Raji (cell line): ENCODE results near the gene MAGEA1.

Experiments used
- POLR2A ChIP-seq: IDR thresholded peaks from 2 replicates; pipeline ENCODE4 v1.6.1; 2011; ENCODE audit warnings: low read depth, low read length, control low read depth; ENCODE audit not compliant: insufficient read depth

The MAGEA1 gene, protein sequence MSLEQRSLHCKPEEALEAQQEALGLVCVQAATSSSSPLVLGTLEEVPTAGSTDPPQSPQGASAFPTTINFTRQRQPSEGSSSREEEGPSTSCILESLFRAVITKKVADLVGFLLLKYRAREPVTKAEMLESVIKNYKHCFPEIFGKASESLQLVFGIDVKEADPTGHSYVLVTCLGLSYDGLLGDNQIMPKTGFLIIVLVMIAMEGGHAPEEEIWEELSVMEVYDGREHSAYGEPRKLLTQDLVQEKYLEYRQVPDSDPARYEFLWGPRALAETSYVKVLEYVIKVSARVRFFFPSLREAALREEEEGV

DNA sequence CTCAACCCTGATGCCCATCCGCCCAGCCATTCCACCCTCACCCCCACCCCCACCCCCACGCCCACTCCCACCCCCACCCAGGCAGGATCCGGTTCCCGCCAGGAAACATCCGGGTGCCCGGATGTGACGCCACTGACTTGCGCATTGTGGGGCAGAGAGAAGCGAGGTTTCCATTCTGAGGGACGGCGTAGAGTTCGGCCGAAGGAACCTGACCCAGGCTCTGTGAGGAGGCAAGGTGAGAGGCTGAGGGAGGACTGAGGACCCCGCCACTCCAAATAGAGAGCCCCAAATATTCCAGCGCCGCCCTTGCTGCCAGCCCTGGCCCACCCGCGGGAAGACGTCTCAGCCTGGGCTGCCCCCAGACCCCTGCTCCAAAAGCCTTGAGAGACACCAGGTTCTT, at the start of gene MAGEA1:
Gene MAGEA1, plus strand, starts transcription at position 154 of the 400 bp plus-strand sequence. CDS start 3,106 bp downstream, outside the sequence.
- no peak for TF ChIP-seq POLR2A

DNA sequence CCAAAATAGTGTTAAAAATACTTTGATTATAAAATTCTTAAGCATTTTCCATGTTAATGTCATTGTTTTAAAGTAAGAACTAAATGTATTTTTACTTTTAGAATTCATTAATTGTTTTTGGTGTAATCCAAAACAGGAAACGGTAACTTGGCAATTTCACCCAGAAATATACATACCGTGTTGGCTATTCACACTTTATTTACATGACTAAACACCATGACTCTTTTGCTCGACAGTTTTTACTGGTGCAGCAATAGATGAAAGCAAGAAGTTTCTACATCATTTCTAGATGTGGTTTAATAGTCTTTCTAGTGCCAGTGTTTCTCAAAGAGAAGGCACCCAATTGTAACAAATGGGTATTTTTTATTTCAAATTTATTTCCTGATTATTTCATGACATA, 25.6 kb upstream of the MAGEA1 start:
- no peak for TF ChIP-seq POLR2A

DNA sequence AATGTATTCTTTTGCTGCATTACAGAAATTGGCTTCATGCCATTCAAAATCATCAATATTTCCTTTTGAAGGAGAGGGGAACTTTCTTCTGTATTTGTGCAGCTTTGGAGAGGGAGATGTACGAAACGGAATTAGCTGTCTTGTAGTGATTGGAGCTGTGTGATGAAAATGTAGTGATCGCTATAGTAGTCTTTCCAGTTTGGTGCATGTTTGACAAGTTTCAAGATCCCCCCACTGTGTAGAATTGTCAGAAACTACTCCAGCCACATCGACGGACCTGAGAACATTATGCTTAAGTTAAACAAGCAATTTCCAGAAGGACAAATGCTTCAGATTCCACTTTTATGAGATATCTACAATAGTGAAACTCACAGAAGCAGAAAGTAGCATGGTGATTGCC, 21.6 kb upstream of the MAGEA1 start:
- no peak for TF ChIP-seq POLR2A

DNA sequence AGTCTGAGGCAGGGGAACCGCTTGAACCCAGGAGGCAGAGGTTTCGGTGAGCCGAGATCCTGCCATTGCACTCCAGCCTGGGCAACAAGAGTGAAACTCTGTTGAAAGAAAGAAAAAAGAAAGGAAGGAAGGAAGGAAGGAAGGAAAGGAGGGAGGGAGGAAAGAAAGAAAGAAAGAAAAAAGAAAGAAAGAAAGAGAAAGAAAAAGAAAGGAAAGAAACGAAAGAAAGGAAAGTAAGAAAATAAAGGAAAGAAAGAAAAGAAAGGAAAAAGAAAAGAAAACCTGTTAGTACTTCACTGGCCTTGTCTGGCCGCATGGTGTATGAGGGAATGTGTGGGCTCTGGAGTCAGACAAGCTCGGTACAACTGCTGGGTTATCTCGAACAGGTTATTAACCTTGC, 20.8 kb upstream of the MAGEA1 start:
- TF ChIP-seq POLR2A, result no peak

DNA sequence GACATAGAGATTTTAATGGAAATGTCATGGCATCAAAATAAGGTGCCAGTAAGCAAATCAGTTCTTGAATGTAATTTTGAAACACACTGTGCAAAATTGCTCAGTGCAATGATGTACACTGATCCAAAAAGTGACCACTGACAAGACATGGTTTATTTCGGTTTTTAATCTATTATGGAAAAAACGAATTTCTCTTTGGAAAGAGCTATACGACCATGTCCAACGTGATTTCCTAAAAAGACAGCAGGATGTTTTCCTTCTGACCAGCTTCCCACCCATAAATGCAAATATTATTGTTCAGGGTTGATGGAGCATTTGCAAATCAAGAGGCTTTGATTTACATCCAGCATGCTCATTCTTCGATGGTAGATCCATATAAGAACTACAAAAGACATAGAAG, 17.1 kb upstream of the MAGEA1 start:
- TF ChIP-seq POLR2A, result no peak

DNA sequence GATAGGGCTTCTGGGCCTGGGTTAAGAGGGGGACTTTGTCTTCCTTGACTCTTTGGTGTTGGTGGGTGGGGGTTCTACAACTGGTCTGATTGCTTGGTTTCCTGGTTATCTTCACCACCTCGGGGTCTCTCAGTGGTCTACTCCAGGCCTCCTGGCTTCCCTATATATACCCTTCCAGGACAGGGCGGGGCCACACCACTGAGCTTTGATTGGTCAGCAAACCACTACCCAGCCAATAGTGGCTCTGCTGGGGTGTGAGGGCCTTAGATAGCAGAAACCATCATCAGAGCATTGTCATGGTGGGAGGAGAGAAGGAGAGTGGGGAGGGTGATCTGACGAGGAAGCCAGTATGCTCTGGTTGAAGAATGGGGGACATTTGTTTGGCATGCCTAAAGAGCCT, 14.4 kb upstream of the MAGEA1 start:
- no peak for TF ChIP-seq POLR2A

DNA sequence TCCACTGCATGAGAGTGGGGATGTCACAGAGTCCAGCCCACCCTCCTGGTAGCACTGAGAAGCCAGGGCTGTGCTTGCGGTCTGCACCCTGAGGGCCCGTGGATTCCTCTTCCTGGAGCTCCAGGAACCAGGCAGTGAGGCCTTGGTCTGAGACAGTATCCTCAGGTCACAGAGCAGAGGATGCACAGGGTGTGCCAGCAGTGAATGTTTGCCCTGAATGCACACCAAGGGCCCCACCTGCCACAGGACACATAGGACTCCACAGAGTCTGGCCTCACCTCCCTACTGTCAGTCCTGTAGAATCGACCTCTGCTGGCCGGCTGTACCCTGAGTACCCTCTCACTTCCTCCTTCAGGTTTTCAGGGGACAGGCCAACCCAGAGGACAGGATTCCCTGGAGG, 2.7 kb downstream of the MAGEA1 start:
- no peak for TF ChIP-seq POLR2A

DNA sequence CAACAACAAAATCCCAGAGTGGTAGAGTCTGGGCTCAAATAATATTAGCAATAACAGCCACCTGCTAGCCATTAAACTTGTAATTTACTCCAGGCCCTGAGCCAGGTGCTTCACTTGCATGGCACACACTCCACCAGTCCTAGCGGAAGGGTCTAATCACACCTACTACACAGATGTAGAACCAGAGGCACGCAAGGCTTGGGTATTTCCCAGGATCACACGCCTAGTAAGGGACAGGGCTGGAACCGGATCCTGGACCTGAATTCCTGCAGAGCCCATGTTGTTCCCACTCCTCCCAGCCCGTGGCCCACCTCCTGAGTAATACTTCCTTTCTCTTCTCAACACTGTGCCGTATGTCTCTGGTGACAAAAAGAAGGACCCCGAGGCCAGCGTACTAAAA, 5.7 kb downstream of the MAGEA1 start:
- TF ChIP-seq POLR2A, result no peak

DNA sequence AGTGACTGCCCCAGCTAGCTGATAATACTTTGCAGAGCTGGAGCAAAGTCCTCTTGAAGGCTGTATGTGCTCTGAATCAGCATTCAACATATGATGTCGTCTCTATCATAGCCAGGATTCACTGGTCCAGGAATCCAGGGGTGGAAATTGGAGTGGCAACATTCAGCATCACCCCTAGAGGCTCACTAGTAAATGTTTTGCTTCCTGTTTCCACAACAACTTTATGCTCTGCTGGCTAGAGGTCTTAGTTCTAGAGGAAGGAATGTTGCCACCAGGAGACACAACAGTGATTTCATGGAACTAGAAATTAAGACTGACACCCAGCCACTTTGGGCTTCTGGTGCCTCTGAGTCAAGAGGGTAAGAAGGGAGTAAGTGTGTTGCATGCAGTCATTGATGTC, 11.3 kb downstream of the MAGEA1 start:
- no peak for TF ChIP-seq POLR2A

DNA sequence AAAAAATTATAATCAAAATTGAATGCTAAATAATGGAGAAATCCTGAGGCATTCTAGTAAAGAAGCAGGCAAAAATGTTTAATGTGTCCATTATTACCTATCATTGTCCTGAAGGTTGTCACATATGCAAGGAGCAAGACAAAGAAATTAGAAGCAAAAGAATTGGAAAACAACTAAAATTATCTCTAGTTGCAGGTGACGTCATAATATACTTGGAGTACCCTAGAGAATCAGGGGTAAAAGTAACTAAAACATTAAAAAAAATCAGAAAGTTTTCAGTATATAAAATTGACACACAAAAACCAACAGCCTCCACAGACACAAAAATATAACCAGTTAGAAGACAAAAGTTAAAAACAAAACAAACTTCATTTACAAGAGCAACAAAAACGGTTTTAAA, 21.4 kb downstream of the MAGEA1 start:
- TF ChIP-seq POLR2A, result no peak

DNA sequence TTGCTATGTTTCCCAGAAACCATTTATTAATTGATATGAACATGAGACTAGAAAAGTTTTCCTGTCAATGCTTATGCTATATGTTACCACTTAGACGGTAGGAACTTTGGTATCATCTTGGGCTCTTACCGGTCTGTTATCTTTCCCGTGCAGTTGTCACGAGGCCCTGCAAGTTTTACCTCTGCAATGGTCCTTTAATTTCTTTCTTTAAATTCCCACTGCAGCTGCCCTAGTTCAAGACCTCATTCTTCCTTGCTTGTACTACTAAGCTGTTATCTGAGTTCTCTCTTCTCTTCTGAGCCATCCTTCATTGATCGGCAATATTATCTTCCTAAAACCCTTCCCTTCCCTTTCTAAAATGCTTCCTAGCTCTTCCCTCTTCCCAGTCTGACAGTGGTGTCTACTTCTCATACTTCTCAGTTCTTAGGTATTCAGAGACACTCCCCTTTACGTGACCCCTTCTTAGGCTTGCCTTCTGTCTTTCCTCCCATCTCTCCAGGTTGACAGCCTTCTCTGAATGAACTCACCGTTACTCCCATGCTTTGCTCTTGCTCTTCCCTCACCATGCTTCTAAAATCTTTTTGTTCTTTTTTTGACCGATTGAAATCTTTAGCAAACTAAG, 27.5 kb downstream of the MAGEA1 start:
- TF ChIP-seq POLR2A, result no peak

DNA sequence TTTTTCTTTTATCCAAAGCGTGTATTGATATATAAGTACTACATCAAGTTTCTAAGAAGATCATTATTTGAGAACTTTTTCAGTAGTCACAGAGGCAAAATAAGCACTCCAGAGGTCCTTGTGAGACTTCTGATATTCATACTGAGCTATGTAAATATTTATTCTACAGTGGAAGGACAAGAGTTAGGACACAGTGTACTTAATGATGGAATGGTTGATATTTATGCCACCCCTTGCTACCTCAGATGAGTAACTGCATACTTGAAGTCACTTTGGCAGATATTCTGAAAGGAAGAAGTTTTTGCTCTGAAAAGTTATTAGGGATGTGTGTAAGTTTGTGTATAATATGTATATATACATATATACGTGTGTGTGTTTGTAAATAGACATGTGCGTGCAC, 30.3 kb downstream of the MAGEA1 start:
- TF ChIP-seq POLR2A, result no peak

DNA sequence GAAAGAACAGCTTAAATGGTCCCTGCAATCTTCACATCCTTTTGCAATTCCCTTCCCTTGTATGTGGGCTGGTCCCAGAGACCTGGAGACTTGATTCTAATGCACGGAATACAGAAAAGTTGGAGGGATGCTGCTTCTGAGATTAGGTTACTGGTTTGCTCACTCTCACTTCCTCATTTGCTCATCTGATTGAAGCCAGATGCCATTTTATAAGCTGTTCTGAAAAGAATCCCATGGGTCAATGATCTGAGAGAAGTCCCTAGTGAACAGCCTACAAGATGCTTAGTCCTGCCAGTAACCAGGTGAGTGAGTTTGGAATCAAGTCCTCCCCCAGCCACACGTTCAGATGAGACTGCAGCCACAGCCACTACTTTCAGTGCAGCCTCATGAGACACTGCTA, 35.9 kb downstream of the MAGEA1 start:
- no peak for TF ChIP-seq POLR2A

DNA sequence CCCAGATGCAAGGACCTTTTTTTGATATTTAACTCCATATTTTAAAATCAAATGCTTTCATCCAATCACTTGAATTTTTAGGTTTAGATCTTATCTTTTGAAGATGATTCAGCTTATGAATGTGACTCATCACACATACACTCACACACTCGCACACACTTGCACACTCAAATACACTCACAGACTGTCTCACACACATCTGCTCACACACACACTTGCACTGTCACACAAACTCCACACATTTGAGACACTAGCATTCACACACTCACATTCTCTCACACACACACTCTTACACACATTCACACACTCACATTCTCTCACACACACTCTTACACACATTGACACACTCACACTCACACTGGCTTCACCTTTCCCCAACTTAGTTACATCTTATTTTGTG, 37.8 kb downstream of the MAGEA1 start:
- TF ChIP-seq POLR2A, result no peak

DNA sequence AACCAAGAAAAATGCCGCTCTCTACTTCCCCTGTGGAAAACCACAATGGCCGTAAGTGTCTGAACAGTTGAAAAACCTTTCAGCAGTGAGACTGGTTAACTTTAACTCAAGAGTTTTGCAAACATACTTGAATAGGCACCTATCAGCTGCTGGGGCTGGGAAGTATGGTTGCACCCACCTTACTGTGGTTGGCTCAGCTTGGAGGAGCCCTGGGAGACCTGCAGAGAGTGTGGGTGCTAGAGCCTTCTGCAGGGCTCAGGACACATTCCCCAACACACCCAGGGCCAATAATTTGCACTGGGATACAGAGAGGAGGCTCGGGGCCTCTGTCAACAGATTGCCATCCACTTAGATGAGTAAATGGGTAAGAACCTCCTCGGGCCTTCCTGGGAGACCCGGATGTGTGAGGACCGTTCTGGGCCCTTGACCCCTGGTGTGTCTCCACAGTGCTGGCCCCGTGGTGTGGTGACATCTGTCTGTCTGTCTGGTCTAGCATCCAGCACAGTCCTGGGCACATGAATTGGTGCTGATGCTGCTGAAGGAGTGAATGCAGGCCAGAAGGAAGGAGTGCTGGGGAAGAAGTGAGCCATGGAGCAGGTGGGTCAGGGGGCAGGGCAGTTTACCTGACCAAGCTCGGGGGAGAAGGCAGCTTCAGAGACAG, 46.5 kb downstream of the MAGEA1 start:
- TF ChIP-seq POLR2A, result no peak
